Dermis blood vessel endothelial cell (primary cell): ENCODE results near the gene PTP4A2. TPM values are rescaled to one million over a fixed set of nuclear protein-coding genes. Genes with fewer than 3 reads are reported as not detected.

ENCODE experiments used
- DNase-seq: peaks from one replicate; pipeline ENCODE4 v3.0.0; 2010
- total RNA-seq: library from RNA; depleted of rRNA; stranded (reverse); fragments of >200 nt; gene quantifications from 2 replicates; pipeline ENCODE4 v1.2.3, GENCODE V29; 2014

PTP4A2 gene
- total RNA-seq: 199 and 243 TPM in 2 replicates

- peak; percentile 95 for DNase-seq
Observed at GRCh38 chr1:31938184-31938975, at the start of gene PTP4A2. Gene PTP4A2 (minus strand): TSS chr1:31938368. CDS start chr1:31919065, 19,303 bp downstream.

DNA sequence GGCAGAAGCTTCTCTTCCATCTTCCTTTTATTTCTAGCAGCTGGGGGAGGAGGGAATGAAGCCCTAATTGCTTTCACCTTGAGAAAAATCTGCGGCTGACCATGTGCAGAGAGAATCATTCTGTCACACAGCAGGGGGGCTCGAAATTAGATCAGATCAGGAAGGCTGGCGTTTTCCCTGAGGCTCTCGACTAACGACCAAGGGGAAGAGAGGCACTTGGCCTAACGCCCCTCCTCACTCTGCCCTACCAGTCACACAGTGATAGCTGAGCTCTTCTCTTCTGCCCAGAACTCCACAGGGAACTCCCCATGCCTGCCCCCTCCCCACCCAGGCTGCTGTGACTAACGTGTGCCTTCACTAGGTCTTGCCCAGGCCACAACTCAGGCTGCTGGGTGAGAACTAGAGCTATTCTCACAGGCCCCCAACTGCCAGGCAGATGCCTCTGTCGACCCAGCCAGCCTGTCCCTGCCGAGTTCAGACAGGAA, 49.0 kb upstream of the PTP4A2 start:
- no peak for DNase-seq

DNA sequence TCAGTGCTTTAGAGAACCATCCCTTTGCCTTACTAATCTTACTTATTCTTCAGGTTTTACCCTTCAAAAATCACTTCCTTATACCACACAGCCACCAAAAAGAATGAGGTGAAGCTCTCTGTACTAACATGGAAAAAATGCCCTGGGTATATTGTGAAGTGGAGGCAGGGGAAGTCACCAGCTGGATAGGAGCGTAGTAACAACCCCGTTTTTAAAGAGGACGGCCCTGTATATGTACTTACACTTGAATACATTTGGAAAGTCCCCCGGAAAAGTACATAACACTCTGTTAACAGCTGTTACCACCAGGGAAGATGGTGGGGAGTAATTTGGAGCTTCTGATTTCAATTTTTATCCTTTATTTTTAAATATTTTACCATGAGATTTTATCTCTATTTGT, 47.3 kb upstream of the PTP4A2 start:
- peak; percentile 47 for DNase-seq

DNA sequence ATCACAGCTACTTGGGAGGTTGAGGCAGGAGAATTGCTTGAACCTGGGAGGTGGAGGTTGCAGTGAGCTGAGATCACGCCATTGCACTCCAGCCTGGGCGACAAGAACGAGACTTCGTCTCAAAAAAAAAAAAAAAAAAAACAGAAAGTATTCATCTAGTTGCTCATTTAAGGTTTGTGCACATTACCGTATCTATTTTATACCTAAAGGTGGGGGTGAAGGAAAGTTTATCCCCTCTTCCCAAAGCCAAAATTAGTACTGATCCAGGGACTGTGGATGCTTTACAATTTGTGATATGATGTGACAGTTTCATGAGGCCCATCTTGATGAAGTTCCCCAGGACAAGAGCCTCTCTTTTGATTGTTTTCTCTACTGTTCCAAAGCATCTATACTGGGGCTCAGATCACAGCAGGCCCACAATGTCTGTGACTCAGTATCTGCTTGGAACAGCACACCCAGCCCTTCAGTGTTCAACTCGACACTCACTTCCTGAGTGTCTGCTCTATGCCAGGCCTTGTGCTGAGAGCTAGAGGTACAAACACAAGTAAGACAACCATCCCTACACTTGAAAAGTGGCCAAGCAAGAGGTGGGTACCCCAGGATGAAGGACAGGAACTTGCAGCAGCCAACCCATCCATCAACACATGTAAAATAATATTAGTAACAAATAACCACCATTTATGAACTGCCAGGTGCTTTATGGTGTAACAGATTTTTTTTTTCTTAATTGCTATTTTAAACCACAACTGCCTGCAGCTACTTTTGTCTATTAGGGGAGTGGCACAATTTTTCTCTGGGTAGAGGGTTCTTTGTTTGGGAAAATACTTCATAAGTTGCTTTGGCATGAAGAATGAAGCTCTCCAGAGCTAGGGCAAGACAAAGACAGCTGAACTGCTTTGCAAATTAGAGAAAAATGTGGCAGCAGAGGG, 46.5 kb upstream of the PTP4A2 start:
- DNase-seq: peak; percentile 63

- DNase-seq: peak; percentile 19
Observed at GRCh38 chr1:31981972-31982371, 43.8 kb upstream of the PTP4A2 start.

DNA sequence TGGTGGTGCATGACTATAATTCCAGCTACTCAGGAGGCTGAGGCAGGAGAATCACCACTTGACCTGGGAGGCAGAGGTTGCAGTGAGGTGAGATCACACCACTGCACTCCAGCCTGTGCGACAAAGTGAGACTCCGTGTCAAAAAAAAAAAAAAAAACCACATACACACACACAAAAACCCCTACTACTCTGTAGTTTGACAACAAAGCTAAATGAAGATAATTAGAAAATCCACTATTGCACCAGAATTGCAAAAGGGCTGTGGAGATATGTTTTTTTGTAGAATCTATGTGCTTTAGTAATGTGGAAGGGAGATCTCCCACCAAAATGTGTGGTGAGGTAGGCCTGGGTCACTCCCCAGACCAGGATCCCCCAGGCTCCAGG, 43.3 kb upstream of the PTP4A2 start:
- no peak for DNase-seq

- DNase-seq: no peak
Observed at GRCh38 chr1:31980835-31981455, 42.8 kb upstream of the PTP4A2 start.

DNA sequence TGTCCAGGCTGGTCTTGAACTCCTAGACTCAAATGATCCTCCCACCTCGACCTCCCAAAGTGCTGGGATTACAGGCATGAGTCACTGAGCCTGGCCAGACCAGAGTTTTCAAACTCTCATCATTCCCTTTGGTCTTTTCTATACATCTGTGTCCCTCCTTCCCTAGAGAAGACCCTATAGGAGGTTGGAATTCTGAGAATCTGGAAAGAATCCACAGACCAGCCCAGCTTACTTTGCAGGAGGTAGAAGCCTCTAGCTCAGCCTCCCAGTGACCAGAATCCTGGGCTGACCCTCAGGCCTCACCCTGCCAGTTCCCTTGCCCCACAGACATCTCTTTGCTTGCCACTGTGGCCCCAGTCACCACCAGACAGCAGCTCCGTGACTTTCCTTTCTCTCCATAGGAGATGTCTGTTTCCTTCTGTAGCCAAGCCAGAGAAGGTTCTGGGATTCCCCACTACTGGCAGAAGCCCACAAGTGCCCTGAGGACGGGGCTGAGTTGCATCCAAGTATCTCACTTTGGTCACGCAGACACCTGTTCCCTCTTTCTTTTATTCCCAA, 40.8 kb upstream of the PTP4A2 start:
- DNase-seq: no peak

GRCh38 chr1:31977385-31978131, 39.4 kb upstream of the PTP4A2 start:
- peak; percentile 49 for DNase-seq

- DNase-seq: no peak
Observed at GRCh38 chr1:31976401-31976800, 38.2 kb upstream of the PTP4A2 start.

- no peak for DNase-seq
Observed at GRCh38 chr1:31970873-31971272, 32.7 kb upstream of the PTP4A2 start.

DNA sequence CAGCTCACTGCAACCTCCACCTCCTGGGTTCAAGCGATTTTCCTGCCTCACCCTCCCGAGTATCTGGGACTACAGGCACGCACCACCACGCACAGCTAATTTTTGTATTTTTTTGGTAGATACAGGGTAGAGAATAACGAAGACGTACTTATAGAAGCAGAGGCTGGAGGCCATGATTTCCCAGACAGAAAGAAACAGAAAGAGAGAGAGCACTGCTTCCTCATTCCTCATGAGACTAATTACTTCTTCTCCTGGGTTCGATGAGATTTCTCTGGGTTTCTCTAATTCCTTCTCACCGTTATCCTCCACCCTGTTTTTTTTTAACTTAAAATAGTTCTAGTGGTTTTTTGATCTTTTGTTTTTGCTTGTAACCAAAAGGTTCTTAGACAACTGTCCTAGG, 23.4 kb upstream of the PTP4A2 start:
- DNase-seq: no peak

- DNase-seq: no peak
Observed at GRCh38 chr1:31959521-31960340, 21.6 kb upstream of the PTP4A2 start.

DNA sequence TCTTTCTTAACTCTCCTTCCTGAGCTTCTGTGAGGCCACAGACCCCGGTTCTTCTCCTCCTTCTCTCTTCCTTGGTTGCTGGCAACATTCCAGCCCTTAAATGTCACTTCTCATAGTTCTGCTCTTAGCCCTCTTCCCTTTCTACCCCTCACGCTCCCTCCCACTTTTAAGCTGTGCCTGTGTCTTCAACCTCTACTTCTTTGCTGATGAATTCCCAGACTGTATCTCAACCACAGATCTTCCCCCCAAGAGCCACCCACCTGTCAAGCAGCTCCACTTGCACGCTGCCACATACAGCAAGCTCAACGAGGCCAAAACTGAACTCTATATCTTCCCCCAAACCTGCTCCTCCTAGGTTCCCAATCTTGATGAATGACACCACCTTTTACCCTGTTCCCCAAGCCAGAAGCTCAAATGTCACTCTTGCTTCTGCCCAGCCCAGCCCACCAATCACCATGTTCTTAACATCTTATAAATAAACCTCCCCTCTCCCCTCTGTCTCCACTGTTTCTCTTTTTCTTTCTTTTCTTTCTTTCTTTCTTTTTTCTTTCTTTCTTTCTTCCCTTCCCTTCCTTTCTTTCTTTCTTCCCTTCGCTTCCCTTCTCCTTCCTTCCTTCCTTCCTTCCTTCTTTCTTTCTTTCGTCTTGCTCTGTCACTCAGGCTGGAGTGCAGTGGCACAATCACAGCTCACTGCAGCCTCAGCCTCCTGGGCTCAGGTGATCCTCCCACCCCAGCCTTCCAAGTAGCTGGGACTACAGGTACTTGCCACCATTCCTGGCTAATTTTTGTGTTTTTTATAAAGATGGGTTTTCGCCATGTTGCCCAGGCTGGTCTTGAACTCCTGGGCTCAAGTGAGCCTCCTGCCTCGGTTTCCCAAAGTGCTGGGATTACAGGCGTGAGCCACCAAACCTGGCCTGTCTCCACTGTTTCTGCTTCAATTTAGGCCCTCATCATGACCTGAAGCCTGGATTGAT, 19.8 kb upstream of the PTP4A2 start:
- no peak for DNase-seq

DNA sequence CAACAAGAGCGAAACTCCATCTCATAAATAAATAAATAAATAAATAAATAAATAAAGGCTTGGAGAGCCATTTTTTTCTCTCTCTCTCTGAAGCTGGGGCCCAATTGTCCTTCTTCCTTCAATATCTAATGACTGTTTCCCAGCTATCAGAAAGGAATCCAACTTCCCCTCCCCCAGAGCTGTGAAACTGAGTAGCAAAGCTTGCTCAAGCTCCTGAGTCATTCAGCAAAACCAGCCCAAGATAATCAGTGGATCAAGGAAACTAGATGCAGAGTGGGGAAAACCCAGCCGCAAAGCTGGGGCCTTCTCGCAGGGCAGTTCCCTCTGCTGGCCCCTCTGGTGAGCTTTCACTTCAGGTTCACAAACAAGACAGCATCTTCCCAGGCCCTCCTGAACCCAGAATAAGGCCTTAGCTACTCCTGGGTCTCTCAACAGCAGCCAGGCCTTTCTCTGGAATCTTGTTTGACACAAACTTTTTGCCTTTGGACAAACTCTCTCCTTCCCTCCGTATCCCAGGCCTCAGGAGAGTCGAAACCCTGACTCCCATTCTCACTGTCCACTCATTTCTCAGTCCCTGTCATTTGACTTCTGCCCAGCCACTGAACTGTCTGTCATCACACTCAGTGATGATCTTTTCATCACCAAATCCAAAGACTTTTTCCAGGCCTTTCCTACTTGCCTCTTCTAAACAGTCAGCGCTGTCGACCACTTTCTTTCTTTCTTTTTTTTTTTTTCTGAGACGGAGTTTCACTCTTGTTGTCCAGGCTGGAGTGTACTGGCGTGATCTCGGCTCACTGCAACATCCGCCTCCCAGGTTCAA, 18.0 kb upstream of the PTP4A2 start:
- DNase-seq: peak; percentile 95

- peak; percentile 92 for DNase-seq
Observed at GRCh38 chr1:31954607-31955283, 16.6 kb upstream of the PTP4A2 start.

DNA sequence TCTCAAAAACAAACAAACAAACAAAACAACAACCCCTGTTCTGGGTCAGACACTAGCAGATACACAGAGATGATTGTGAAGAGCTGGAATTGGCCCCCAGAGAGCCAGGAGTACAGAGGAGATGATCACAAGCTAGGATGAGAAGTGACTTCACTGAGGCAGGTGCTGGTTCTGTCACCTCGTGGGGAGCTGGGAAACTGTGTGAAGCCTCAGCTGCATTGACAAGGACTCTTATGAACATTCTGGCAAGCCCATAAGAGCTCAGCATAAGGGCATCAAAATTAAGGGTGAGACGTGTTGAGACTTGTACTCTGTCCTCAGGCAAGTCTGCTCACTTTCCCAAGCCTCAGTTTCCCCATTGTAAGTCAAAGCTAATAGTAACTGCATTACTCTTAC, 14.7 kb upstream of the PTP4A2 start:
- DNase-seq: no peak

DNA sequence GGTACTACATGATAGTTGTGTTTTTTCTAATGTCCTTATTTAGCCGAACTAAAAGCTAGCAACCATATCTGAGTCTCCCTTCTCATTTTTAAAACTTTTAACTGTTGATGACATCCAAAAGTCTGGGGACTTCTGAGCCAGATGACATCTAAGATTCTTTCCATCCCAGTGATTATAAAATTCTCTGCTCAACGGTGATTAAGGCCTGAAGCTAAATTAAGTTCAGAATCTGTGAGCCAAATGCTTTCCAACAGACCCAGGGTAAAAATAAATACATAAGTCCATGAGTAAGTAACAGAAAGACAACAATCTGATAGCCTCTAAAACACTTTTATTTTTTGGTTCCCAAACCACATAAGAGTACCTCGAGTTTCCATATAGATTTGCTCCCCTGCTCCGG, 13.1 kb upstream of the PTP4A2 start:
- no peak for DNase-seq
